Activated B cell treated with CpG ODN at 0.5 μM for 24 hours (primary cell): ENCODE data around the gene ZBTB5. TPM values are rescaled to one million over a fixed set of nuclear protein-coding genes. Genes with fewer than 3 reads are reported as not detected.
"Not testable (repeated sequence)": the region's sequence is repeated elsewhere in the genome, so short reads cannot be mapped to it uniquely, and the experiment has no call there.

Experiments
- ATAC-seq: fragments of 200-7000 bp; cut with Tn5 transposase; one replicate; pipeline ENCODE4 v1.10.0; 2021; ENCODE audit warnings: low read depth, mild to moderate bottlenecking, moderate library complexity
- CTCF ChIA-PET: fragments of 350-600 bp; sonication (Branson Sonifier 250); formaldehyde crosslinking; loops from one replicate; lab custom pipeline; 2021; ENCODE audit warnings: antibody characterized with exemption; lab: Charles Lee
- POLR2A ChIA-PET: fragments of 350-600 bp; sonication (Branson Sonifier 250); formaldehyde crosslinking; loops from one replicate; lab custom pipeline; 2021; ENCODE audit warnings: antibody characterized with exemption; lab: Charles Lee
- DNase-seq: peaks from one replicate; pipeline ENCODE4 v3.0.0; 2022
- H3K27ac Mint-ChIP-seq: one replicate; pipeline ENCODE4 v1.8.0; 2020; ENCODE audit warnings: mixed read lengths
- H3K27me3 Mint-ChIP-seq: one replicate; pipeline ENCODE4 v1.8.0; 2021; ENCODE audit warnings: mixed read lengths
- H3K36me3 Mint-ChIP-seq: one replicate; pipeline ENCODE4 v1.8.0; 2021; ENCODE audit warnings: low read depth, mixed read lengths
- H3K4me1 Mint-ChIP-seq: one replicate; pipeline ENCODE4 v1.8.0; 2021; ENCODE audit warnings: mixed read lengths
- H3K4me3 Mint-ChIP-seq: one replicate; pipeline ENCODE4 v1.8.0; 2020; ENCODE audit warnings: mild to moderate bottlenecking, mixed read lengths
- H3K9me3 Mint-ChIP-seq: one replicate; pipeline ENCODE4 v1.8.0; 2020; ENCODE audit warnings: mixed read lengths
- intact Hi-C: fragments of 100-400 bp; cut with micrococcal nuclease; formaldehyde crosslinking; loops from one replicate; pipeline ENCODE4 v1.15.1; 2024
- total RNA-seq: library from RNA; stranded (reverse); gene quantifications from 2 replicates; pipeline ENCODE4 v1.2.3, GENCODE V29; 2022
- TF ChIP-seq, protein P1 (sequence below): fragments of 200-600 bp; IDR thresholded peaks from one replicate; pipeline ENCODE4 v1.8.0; 2022; ENCODE audit warnings: antibody characterized with exemption, mild to moderate bottlenecking

ZBTB5 gene
- total RNA-seq, 1 donor from 2014 or later: 28.1 TPM

DNA sequence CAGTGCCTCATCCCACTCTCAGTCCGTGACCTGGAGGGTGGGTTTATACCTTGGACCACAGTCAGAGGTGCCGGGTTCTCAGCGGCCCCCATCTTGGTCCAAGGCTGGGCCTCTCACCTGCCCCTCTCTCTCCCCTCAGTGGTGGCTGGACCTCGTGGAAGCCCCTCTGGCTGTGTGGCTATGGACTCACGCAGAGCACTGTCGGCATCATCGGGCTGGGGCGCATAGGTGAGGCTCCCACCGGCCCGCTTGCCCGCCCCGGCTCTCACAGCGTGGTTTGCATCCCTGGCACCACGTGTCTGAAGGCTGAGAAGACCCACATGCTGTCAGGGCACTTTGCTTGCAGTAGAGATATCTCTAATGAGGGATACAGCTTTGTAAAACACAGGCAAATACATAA, 36.9 kb downstream of the ZBTB5 start:
- DNase-seq: no peak
- ATAC-seq: no peak
- Mint-ChIP-seq H3K4me1 (peaks cover 41% of the 10 kb centered on the region), H3K4me3 (no peak overlapping the region), H3K27me3 (no peaks in the 10 kb centered on the region), H3K27ac (no peak overlapping the region), H3K9me3 (no peaks in the 10 kb centered on the region), H3K36me3 (peaks cover 83% of the 10 kb centered on the region)
- CTCF ChIA-PET: no interaction called here
- TF ChIP-seq, protein P1, sequence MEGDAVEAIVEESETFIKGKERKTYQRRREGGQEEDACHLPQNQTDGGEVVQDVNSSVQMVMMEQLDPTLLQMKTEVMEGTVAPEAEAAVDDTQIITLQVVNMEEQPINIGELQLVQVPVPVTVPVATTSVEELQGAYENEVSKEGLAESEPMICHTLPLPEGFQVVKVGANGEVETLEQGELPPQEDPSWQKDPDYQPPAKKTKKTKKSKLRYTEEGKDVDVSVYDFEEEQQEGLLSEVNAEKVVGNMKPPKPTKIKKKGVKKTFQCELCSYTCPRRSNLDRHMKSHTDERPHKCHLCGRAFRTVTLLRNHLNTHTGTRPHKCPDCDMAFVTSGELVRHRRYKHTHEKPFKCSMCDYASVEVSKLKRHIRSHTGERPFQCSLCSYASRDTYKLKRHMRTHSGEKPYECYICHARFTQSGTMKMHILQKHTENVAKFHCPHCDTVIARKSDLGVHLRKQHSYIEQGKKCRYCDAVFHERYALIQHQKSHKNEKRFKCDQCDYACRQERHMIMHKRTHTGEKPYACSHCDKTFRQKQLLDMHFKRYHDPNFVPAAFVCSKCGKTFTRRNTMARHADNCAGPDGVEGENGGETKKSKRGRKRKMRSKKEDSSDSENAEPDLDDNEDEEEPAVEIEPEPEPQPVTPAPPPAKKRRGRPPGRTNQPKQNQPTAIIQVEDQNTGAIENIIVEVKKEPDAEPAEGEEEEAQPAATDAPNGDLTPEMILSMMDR: no peak
- POLR2A ChIA-PET: interaction anchor here (1.2 kb wide), 1 partner anchor 21 kb away, joined by 3 read pairs; no protein-coding TSS in a partner anchor
- intact Hi-C loops: no loop called here

DNA sequence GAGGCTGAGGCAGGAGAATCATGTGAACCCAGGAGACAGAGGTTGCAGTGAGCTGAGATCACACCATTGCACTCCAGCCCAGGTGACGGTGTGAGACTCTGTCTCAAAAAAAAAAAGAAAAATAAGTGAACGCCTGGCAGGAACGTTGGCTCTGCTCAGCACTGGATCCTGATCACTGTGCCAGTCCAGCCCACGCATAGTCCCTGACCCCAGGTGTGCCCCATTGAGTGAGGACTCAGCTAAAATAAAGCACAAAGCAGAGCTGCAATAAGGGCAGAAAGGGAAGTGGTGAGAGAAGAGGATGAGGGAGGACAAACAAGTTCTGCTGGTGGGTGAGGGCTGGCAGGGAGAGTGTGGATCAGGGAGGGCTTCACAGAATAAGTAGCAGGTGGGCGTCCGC, 38.4 kb downstream of the ZBTB5 start:
- ChIA-PET POLR2A (interaction anchor here (0.8 to 1.4 kb wide), 2 partner anchors 10 to 16 kb away, joined by 5 to 6 read pairs; no protein-coding TSS in a partner anchor), CTCF (no interaction called here)
- ATAC-seq: no peak
- TF ChIP-seq, protein P1: no peak
- Mint-ChIP-seq H3K27ac (no peak overlapping the region), H3K36me3 (peaks cover 77% of the 10 kb centered on the region), H3K27me3 (no peaks in the 10 kb centered on the region), H3K4me3 (no peak overlapping the region), H3K9me3 (no peaks in the 10 kb centered on the region), H3K4me1 (peaks cover 37% of the 10 kb centered on the region)
- no peak for DNase-seq
- intact Hi-C loops: no loop called here

DNA sequence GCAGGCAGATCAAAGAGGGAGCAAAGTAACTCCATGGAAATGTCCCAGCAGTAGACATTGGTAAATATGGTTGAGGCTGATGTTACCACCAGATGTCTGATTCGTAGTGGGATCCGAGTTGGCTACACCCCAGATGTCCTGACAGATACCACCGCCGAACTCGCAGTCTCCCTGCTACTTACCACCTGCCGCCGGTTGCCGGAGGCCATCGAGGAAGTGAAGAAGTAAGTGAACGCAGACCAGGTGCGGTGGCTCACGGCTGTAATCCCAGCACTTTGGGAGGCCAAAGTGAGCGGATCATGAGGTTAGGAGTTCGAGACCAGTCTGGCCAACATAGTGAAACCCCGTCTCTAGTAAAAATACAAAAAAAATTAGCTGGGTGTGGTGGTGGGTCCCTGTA, 38.8 kb downstream of the ZBTB5 start:
- CTCF ChIA-PET, H3K4me3 Mint-ChIP-seq: not testable (repeated sequence)
- H3K36me3 Mint-ChIP-seq: peaks cover 72% of the 10 kb centered on the region

DNA sequence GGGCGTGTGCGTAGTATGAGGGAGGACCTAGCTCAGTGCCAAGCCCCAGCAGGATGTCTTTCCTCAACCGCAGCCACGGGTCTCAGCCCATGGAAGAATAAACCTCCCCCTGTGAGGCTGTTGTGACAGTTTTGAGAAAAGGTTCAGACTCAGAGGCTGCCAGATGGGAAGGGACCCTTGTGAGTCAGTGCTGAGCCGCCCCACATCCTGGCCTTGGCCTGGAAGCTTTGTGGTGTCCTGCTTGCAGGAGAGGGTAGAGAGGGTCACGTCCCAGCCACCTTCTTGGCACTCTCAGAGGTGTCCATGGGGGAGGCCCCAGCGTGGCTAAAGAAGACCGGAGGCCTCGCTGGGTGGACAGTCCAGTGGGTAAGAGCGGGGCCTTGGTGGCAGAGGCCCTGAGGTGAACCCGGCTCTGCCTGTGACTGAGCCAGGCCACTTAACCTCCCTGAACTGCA, 39.9 kb downstream of the ZBTB5 start:
- ATAC-seq (no peak), DNase-seq (no peak)
- H3K9me3 Mint-ChIP-seq: no peaks in the 10 kb centered on the region
- no peak overlapping the region for H3K27ac Mint-ChIP-seq
- ChIA-PET POLR2A (interaction anchor here (0.8 to 1.2 kb wide), 2 partner anchors 17 to 88 kb away, joined by 3 read pairs; no protein-coding TSS in a partner anchor), CTCF (no interaction called here)
- TF ChIP-seq, protein P1: no peak
- peaks cover 63% of the 10 kb centered on the region for H3K36me3 Mint-ChIP-seq
- peak overlapping the region; percentile 24 for H3K4me3 Mint-ChIP-seq
- intact Hi-C loops: no loop called here
- no peaks in the 10 kb centered on the region for H3K27me3 Mint-ChIP-seq
- peaks cover 32% of the 10 kb centered on the region for H3K4me1 Mint-ChIP-seq

More for the DNA sequence above, 38.8 kb downstream of the ZBTB5 start:
- H3K27ac Mint-ChIP-seq, ATAC-seq, DNase-seq, H3K9me3 Mint-ChIP-seq, intact Hi-C loops, H3K27me3 Mint-ChIP-seq: not testable (repeated sequence)
- POLR2A ChIA-PET: interaction anchor here (0.8 to 1.4 kb wide), 2 partner anchors 10 to 16 kb away, joined by 5 to 6 read pairs; no protein-coding TSS in a partner anchor
- peaks cover 35% of the 10 kb centered on the region for H3K4me1 Mint-ChIP-seq

DNA sequence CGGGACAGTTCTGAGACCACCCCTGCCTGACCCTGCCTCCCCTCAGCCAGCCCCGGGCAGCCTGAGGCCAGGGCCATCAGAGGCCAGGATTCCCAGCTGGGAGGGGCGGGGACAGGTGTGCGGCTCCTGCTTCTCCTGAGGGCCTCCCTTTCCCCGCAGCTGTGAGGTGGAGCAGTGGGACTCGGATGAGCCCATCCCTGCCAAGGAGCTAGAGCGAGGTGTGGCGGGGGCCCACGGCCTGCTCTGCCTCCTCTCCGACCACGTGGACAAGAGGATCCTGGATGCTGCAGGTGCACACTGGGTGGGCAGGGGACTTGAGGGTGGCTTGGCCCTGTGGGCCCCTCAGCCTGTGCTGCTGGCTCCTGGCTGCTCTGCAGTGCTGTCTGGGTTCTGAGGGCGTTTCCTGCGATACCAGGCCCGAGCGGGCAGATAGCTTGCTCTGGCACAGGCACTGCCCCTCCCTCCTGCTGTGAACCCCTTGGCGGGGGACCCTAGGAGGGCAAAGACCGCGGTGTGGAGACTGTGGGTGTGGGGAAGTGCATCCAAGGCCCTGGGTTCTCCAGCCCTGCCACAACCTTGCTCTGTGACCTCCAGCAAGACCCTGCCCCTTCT, 40.5 kb downstream of the ZBTB5 start:
- no peak overlapping the region for H3K27ac Mint-ChIP-seq
- DNase-seq (no peak), ATAC-seq (no peak)
- no peaks in the 10 kb centered on the region for H3K9me3 Mint-ChIP-seq
- intact Hi-C loops: loop anchor here (5.0 kb wide), 1 partner anchor 552 kb away; no protein-coding TSS in a partner anchor
- CTCF ChIA-PET: no interaction called here
- peaks cover 58% of the 10 kb centered on the region for H3K36me3 Mint-ChIP-seq
- POLR2A ChIA-PET: interaction anchor here (1.2 to 4.2 kb wide), 3 partner anchors 15 to 87 kb away, joined by 3 to 55 read pairs (median 18); no protein-coding TSS in a partner anchor
- TF ChIP-seq, protein P1: no peak
- no peaks in the 10 kb centered on the region for H3K27me3 Mint-ChIP-seq
- peak overlapping the region; percentile 96 for H3K4me3 Mint-ChIP-seq
- peaks cover 35% of the 10 kb centered on the region for H3K4me1 Mint-ChIP-seq
